ENCODE measurements around the gene TIMP2. TPM values are rescaled to one million over a fixed set of nuclear protein-coding genes. Genes with fewer than 3 reads are reported as not detected.

TIMP2 gene
- total and polyA plus RNA-seq, 8 donors: 22.2 to 128 (median 51.0) TPM

GRCh38 chr17:78821961-78822360 is 103.2 kb downstream of the TIMP2 start:
- Histone ChIP-seq H3K27me3 (no peaks in the 10 kb centered on the region), H3K27ac (no peak overlapping the region), H3K4me3 (no peak overlapping the region), H3K4me1 (no peaks in the 10 kb centered on the region), H3K9me3 (no peaks in the 10 kb centered on the region), H3K36me3 (peaks cover 11 to 95% (median 39%) of the 10 kb centered on the region in 3 donors)
- DNase-seq (peak in 1 of 6 donors; percentile 47), FAIRE-seq (no peak), ATAC-seq (no peak)
- WGBS, 2 donors: 95 to 99% methylated on average over 8 of the region's 8 CpGs
- no peak for TF ChIP-seq CTCF (IDR thresholded peaks at IDR 0.05)
- intact Hi-C loops (cut with DNase I): no loop called here

GRCh38 chr17:78820841-78821240 is 104.3 kb downstream of the TIMP2 start:
- Histone ChIP-seq H3K27ac (no peak overlapping the region), H3K27me3 (no peaks in the 10 kb centered on the region), H3K36me3 (peaks cover 11 to 94% (median 43%) of the 10 kb centered on the region in 3 donors), H3K4me3 (no peak overlapping the region), H3K9me3 (no peaks in the 10 kb centered on the region), H3K4me1 (no peaks in the 10 kb centered on the region)
- ATAC-seq (no peak), FAIRE-seq (no peak), DNase-seq (peak in 1 of 6 donors; percentile 34)
- WGBS, 2 donors: 93 to 94% methylated on average over 13 of the region's 13 CpGs
- intact Hi-C loops (cut with DNase I): no loop called here
- TF ChIP-seq CTCF (IDR thresholded peaks at IDR 0.05): no peak

GRCh38 chr17:78819806-78820792 is 105.1 kb downstream of the TIMP2 start:
- 95 to 96% methylated on average over 18 of the region's 18 CpGs for WGBS, 2 donors
- Histone ChIP-seq H3K36me3 (peaks cover 11 to 94% (median 37%) of the 10 kb centered on the region in 3 donors), H3K9me3 (no peaks in the 10 kb centered on the region), H3K27ac (no peak overlapping the region), H3K4me1 (no peaks in the 10 kb centered on the region), H3K4me3 (no peak overlapping the region), H3K27me3 (no peaks in the 10 kb centered on the region)
- FAIRE-seq (no peak), ATAC-seq (peak in 1 of 4 donors; percentile 26), DNase-seq (peak in 1 of 6 donors; percentile 25)
- intact Hi-C loops (cut with DNase I): no loop called here
- no peak for TF ChIP-seq CTCF (IDR thresholded peaks at IDR 0.05)

GRCh38 chr17:78819402-78819801 is 105.8 kb downstream of the TIMP2 start:
- FAIRE-seq (no peak), ATAC-seq (no peak), DNase-seq (peak in 1 of 6 donors; percentile 24)
- Histone ChIP-seq H3K27me3 (no peaks in the 10 kb centered on the region), H3K4me3 (no peak overlapping the region), H3K4me1 (no peaks in the 10 kb centered on the region), H3K36me3 (peaks cover 11 to 94% (median 41%) of the 10 kb centered on the region in 3 donors), H3K9me3 (no peaks in the 10 kb centered on the region), H3K27ac (no peak overlapping the region)
- 78 to 87% methylated on average over 8 of the region's 8 CpGs for WGBS, 2 donors
- no peak for TF ChIP-seq CTCF (IDR thresholded peaks at IDR 0.05)
- intact Hi-C loops (cut with DNase I): no loop called here

GRCh38 chr17:78818932-78819331 is 106.3 kb downstream of the TIMP2 start:
- H3K36me3 ChIP-seq: peaks cover 8 to 94% (median 46%) of the 10 kb centered on the region in 3 donors
- H3K4me1 ChIP-seq: no peaks in the 10 kb centered on the region
- no peak for FAIRE-seq
- TF ChIP-seq CTCF (IDR thresholded peaks at IDR 0.05): no peak
- intact Hi-C loops (cut with DNase I): no loop called here
- peak in 2 of 4 donors; percentile 26 to 48 for ATAC-seq
- peak in 1 of 6 donors; percentile 1 for DNase-seq
- 69 to 70% methylated on average over 6 of the region's 6 CpGs for WGBS, 2 donors
- H3K9me3 ChIP-seq: no peaks in the 10 kb centered on the region
- no peaks in the 10 kb centered on the region for H3K27me3 ChIP-seq
- H3K27ac ChIP-seq: no peak overlapping the region
- no peak overlapping the region for H3K4me3 ChIP-seq
